ENCODE data around the gene GLTP.
"Not testable (repeated sequence)": the region's sequence is repeated elsewhere in the genome, so short reads cannot be mapped to it uniquely, and the experiment has no call there.

Gene GLTP

DNA sequence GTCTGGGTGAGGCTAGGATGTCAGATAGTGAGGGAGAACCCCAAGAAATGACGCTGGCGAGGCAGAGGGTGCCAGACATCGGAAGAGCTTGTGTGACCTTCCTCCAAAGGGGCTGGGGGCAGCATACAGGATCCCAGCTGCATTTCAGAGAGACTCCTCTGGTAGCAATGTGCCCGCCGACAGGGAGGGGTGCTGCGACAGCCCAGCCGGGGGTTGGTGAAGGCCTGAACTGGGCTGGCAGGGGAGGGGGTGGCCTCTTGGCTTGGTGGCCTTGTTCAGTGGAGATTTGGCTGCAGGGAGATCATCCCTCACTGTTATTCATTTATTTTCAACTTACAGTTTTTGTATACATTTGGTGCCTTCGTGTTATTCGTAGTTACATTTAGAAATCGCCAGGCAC is 25.0 kb upstream of the GLTP start:
- no peak for DNase-seq (ENCODE audit: low read depth in 4 of 4, low spot score in 1 of 4)

DNA sequence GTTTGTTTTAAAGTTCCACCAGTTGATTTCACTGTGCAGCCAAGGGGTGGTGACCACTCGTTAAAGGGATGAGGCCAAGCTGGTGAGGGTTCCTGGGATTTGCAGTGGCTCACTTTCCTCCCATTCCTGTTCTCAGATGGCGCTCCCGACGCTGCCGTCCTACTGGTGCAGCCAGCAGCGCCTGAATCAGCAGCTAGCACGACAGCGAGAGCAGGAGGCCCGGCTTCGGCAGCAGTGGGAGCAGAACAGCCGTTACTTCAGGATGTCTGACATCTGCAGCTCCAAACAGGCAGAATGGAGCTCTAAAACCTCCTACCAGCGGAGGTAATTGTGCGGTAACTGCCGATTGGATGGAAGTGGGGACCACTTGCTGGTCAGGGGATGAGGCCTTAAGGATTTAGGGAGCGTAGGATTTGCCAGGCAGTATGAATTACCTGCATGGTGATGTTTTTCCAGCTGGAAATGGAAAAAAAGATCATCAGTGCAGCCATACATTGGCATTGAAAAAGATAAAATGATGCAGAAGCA is 22.6 kb upstream of the GLTP start:
- no peak for DNase-seq (ENCODE audit: low read depth in 4 of 4, low spot score in 1 of 4)

DNA sequence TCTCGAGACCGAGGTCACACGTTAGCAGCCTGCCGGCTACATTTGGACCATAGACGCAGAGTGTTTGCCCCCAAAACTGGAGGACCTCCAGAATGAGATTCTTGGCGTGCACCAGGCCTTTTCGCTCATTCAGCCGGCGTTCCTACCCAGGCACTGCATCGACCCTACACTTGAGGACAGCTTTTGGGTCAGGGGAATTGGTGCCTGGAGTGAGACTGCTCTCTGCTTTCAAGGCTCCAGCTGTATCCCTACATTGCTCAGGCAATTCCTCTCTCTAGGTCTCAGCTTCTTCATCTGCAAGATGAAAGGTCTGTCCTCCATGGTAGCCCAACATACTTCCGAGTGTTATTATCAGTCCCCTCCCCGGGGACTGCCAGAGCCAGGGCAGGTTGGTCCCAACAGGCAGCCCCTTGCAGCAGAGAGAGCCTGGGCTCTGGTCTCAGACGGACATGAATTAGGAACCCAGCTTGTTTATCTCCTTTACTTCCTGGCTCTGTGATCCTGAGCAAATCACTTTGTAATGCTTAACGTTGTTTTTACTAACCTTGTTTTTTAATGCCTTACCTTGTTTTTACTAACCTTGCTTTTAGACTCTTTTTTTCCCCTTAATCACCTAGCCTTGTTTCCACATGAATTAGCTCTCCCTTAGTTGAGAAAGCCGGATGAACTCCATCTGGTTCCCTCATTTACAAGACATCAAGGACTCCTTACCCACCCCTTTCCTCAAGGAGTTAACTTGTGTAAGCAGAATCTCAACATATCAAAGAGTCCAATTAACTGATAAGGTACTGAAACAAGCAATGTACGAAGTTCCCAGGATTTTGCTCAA is 20.6 kb upstream of the GLTP start:
- DNase-seq (ENCODE audit: low read depth in 4 of 4, low spot score in 1 of 4) = peak in 1 of 4 experiments; percentile 5

DNA sequence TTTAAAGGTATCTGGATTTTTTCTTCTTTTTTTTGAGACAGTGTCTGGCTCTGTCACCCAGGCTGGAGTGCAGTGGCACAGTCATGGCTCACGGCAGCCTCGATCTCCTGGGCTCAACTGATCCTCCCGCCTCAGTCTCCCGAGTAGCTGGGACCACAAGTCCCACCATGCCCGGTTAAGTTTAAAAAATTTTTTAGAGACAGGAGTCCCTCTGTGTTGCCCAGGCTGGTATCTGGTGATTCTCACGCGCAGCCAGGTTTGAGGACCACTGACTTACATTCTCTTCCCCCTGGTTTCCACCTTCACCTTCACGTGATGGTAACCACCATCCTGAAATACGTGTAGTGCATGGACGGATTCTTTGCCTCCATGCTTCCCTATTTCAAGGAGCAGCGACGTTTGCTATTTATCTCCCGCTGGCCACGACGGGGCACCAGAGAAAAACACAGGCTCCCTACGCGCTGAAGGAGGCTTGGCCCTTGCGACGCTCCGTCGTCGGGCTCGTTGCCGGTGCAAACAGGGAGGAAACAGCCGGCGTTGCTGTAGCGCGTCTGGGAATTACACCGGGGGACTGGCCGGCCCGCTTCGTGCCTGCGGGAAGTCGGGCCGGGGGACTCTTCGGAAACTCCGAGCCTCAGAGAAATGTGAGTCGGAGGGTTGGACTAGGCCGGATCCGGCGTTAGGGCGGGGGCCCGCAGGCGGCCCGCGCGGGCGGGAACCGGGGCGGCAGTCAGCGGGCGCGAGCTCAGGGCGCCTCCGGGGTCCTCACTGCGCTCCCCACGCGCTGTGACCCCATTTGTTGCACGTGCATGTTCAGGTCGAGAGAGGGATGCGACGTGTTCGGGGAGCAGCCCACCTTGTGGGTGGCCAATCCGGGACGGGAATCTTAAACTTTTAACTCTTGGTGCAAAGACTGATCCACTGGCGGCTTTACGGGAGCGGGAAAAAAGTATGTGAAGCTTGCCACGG is 19.7 kb upstream of the GLTP start, which contains the start of gene TCHP:
Gene TCHP (plus strand): TSS at position 492 of the 969 bp plus-strand sequence. CDS start 2,753 bp downstream, outside the sequence.
- peak; percentile 47 to 59 (median 51) for DNase-seq (ENCODE audit: low read depth in 4 of 4, low spot score in 1 of 4)

DNA sequence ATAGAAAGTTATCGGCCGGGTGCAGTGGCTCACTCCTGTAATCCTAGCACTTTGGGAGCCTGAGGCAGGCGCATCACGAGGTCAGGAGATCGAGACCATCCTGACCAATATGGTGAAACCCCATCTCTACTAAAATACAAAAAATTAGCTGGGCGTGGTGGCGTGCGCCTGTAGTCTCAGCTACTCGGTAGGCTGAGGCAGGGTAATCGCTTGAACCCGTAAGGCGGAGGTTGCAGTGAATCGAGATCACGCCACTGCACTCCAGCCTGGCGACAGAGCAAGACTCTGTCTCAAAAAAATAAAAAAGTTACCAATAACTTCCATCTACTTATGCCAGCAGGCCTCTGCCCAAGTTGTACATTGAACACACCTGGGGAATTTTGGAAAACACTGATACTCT is 19.0 kb upstream of the GLTP start:
- not testable (repeated sequence) for DNase-seq (ENCODE audit: low read depth in 4 of 4, low spot score in 1 of 4)

DNA sequence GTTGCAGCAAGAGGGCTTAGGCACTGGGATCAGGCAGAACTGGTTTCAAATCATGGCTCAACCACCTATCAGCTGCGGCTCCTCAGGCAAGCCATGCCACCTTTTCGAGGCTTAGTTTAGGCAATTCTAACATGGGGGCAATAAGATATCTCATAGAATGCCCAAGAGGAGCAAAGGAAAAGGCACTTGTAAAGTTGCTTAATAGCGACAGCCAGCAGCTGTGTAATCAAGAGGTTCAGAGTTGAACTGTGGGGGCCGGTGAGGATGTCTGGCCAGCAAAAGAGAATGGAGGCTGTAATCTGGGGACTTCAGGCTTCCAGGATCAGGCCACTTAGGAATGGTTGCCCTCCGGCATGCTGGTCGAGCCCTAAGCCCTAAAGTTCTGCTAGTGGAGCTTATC is 16.7 kb upstream of the GLTP start:
- DNase-seq (ENCODE audit: low read depth in 4 of 4, low spot score in 1 of 4) = no peak

DNA sequence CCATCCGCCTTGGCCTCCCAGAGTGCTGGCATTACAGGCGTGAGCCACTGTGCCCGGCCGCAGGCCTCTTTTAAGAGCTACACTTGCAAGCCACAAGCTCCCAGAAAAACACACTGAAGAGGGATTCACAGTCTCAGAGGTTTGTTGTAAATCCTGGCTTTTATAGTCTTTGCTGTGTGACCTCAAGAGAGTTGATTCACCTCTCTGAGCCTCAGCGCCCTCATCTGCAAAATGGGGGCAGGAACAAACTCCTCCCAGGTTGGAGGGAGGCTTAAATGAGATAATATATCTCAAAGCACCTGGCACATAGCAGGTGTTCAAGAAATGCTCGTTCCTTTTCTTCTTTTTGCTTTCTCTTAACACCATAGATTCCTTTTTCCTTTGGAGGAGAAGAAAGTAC is 15.8 kb upstream of the GLTP start:
- DNase-seq (ENCODE audit: low read depth in 4 of 4, low spot score in 1 of 4) = no peak

DNA sequence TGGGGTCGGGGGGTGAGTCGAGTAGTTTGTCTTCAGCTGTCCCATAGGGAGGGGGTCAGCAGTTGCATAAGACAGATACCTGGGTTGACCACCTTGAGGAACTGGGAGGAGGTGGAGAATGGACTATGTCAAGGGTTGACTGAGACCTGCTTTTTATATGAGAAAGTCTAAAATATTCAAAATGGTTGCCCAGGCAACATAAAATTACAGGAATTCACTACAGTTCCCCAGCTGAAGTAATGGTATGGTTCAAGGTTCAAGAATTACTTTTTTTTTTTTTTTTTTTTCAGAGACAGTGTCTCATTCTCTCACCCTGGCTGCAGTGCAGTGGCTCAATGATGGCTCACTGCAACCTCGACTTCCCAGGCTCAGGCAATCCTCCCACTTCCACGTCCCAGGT is 14.6 kb upstream of the GLTP start:
- DNase-seq (ENCODE audit: low read depth in 4 of 4, low spot score in 1 of 4) = no peak

DNA sequence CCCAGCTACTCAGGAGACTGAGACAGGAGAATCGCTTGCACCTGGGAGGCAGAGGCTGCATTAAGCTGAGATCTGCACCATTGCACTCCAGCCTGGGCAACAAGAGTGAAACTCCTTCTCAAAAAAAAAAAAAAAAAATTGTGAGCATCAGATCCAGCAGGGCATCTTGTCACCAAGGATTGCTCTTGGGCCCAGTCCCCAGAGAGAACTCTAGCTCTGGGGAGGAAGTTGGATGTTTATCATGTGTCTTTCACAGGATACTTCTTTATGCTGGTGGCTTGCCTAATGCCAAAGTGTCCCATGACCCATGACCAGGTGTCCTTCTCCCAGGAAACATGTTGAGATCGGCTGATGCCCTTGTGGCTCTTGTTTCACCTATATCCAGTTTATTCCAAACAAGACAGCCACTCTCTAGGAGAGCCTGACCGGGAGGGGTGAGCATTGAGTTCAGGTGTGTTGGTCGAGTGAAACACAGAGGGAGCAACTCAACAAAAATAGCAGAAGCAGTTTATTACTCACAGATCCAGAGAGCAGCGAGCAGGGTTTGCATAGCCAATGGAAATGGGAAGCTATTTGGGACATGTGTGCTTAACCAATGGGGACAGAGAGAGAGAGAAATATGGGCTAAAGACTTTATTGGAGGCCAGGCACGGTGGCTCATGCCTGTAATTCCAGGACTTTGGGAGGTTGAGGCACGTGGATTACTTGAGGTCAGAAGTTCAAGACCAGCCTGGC is 13.1 kb upstream of the GLTP start:
- no peak for DNase-seq (ENCODE audit: low read depth in 4 of 4, low spot score in 1 of 4)

DNA sequence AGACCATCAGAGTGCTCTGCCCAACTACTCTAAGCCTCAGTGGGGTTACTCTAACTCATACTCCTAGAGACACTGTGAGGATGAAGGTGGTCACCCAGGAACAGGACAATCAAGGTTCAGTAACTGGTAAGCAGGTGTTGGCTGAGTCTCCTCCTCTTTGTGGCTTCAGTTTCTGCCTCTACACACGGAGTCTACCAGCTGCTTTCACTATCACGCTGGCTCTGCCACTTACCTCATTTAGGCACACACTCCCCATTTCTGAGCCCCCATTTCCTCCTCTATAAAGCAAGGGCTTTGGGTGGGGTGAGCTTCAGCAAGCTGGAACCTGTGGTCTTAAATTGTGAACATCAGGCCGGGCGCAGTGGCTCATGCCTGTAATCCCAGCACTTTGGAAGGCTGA is 12.4 kb upstream of the GLTP start:
- no peak for DNase-seq (ENCODE audit: low read depth in 4 of 4, low spot score in 1 of 4)

DNA sequence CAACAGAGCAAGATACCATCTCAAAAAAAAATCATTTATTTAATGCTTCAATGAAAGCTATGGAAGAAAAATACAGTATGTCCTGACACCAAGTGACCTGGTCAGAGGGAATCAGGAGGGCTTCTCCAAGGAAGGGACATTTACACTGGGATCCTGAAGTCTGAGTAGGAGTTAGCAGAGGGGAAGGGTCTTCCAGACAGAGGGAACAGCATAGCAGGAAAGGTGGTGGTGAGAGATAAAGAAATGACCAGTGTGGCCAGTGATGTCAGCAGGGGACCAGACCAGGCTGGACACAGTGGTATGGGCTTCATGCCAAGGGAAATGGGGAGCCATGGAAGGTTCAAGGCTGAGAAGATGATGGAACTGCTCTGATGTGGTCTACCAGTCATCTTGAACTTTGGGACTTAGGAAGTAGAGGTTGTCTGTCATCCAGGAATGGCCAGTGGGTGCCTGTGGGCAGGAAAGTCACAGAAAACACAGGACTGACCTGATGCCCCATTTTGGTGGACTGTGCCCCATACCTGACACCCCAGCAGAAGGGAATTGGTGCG is 11.9 kb upstream of the GLTP start:
- no peak for DNase-seq (ENCODE audit: low read depth in 4 of 4, low spot score in 1 of 4)

DNA sequence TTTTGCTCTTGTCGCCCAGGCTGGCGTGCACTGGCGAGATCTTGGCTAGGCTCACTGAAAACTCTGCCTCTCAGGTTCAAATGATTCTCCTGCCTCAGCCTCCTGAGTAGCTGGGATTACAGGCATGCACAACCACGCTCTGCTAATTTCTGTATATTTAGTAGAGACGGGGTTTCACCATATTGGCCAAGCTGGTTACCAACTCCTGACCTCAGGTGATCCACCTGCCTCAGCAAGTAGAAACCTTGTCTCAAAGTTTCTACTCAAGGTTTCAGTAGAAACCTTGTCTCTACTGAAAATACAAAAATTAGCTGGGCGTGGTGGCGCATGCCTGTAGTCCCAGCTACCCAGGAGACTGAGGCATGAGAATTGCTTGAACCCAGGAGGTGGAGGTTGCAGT is 11.4 kb upstream of the GLTP start:
- not testable (repeated sequence) for DNase-seq (ENCODE audit: low read depth in 4 of 4, low spot score in 1 of 4)

DNA sequence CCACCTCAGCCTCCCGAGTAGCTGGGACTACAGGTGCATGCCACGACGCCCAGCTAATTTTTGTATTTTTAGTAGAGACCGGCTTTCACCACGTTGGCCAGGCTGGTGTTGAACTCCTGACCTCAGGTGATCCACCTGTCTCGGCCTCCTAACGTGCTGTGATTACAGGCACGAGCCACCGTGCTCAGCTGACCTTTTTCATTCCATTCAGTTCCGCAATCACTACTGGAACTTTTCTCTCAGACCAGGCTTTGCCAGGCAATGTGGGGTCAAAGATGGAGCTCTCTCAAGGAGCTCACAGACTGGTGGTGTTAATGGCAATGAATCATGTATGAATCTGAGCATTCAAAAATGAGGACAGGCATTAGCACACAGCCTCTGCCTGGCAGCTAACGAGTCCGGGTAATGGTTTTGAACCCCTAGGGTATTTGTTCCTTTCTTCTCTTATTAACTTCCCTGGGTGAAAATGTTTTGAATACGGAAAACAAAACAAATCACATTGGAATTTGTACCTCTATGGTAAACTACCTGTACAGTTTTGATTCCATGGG is 10.4 kb upstream of the GLTP start:
- no peak for DNase-seq (ENCODE audit: low read depth in 4 of 4, low spot score in 1 of 4)

DNA sequence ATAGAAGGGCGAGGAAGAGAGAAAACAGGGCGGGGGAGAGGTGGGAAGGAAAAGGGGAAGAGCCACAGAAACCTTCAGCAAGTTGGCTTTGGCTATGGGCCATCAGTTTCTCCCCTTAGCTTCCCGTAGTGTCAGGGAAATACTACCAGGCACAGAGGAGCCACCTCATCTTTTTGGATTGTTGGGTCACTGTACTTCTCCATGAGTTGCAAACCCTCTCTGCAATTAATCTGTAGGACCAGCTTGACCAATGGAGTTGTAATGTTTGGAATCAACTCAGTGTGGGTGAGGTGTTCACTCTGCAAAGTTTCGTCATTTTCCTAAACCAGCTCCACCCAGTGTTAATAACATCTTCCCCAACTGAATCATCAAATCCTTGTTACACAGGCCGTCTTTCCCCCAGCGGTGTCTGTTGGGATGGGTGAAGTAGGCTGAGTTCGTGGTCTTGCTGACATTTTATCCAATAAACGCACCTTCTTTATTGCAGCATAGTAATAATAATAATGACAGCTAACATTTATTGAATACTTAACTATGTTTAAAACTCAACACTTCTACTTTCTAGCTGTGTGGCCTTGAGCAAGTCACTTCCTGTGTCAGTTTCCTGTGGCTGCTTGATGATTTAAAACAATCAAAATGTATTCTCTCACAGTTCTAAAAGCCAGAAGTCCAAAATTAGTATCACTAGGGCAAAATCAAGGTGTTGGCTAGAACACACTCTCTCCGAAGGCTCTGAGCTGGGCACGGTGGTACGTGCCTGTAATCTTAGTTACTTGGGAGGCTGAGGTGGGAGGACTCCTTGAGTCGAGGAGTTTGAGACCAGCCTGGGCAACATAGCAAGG is 8.1 kb upstream of the GLTP start:
- DNase-seq (ENCODE audit: low read depth in 4 of 4, low spot score in 1 of 4) = no peak

DNA sequence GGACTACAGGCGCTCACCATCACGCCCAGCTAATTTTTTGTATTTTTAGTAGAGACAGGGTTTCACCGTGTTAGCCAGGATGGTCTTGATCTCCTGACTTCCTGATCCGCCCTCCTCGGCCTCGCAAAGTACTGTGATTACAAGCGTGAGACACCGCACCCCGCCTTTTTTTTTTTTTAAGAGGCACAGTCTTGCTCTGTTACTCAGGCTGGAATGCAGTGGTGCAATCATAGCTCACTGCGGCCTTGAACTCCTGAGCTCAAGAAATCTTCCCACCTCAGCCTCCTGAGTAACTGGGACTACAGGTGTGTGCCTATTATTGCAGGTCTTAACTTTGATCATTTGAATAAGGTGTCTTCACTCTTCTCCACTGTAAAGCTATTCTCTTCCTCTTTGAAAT is 5.3 kb upstream of the GLTP start:
- no peak for DNase-seq (ENCODE audit: low read depth in 4 of 4, low spot score in 1 of 4)

DNA sequence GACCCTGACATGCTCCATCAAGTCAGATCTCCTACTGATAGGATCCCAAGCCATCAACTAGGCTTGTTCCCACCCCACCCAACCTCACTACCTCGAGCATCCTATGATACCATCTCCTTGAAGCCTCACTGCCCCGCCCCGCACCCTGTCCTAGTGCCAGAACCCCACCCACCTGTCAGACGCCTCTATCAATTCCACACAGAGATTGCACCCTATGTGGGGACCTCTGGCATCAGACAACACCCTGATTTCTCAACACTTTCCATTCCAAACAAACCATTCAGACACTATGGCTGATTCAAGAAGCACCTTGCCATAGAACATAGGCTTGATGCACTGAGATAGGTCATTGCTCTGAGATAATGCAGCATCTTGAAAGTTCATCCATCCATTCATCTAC is 3.1 kb upstream of the GLTP start:
- DNase-seq (ENCODE audit: low read depth in 4 of 4, low spot score in 1 of 4) = no peak

DNA sequence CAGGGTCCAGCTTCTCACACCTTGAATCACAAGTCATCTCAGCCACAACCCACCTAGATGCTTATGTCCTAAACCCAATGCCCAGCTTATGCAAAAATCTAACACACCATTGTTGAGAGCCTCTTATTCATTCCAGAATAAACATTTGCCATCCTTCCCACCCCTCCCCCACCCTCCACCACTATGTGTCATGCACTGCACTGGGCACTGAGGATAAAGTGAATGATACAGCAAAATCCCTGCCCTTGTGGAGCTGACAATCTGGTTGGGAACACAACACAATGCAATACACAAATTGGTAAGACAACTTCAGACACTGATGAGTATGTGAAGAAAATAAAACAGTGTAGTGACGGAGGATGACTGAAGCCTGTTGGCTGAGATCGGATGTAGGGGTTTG is 1.4 kb upstream of the GLTP start:
- DNase-seq (ENCODE audit: low read depth in 4 of 4, low spot score in 1 of 4) = no peak

DNA sequence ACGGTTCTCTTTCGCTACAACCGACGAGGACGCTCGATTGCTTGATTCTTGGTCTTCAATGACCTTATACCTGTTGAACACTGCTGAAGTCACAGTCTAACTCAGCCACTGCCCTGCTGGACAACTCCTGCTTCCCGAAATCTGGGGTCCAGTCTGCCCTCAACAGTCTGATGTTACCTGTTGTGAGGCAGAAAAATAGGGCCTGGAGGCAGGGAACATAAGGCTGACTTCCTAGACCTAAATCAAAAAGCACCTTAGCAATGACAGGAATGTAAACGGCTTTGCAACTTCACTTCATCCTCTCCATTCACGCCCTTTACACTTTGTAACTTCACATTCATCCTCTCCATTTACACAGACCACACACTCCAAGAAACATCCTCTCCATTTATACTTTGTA is 597 bp upstream of the GLTP start:
- DNase-seq (ENCODE audit: low read depth in 4 of 4, low spot score in 1 of 4) = no peak

DNA sequence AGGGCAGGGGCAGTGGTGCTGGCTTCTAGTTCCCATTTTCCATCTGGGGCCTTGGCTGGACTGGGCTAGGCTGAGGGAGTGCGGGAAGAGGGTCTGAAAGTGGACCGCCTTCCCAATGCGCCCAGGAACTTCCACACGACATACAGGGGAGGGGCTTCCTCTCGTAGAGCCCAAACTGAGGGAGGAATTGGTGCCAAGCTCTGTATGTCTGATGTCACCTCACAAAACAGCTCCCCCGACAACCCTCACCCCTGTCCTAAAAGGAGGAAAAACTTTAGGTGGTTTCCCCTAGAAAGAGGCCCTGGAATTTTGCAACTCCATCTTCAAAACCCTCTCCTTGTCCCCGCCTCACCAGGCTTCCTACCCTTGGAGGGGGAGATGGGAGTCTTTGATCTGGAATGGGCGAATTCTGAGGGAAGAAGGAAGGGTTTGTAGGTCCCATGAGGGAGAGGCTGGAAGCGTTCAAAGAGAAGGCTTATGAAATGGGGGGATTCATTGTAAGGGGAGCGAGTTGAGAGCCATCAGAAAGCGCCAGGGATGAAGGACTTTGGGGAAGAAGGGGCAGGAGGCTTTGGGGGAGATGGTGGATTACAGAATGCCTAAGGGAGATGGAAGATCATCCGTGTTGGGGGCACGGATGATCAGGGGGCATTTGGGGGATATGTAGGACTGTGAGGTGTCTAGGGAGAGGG is 844 bp downstream of the GLTP start:
- DNase-seq (ENCODE audit: low read depth in 4 of 4, low spot score in 1 of 4) = no peak
